Measurements from ENCODE around the gene CDK9.
"Not testable (repeated sequence)": the region's sequence is repeated elsewhere in the genome, so short reads cannot be mapped to it uniquely, and the experiment has no call there.

Gene CDK9

DNA sequence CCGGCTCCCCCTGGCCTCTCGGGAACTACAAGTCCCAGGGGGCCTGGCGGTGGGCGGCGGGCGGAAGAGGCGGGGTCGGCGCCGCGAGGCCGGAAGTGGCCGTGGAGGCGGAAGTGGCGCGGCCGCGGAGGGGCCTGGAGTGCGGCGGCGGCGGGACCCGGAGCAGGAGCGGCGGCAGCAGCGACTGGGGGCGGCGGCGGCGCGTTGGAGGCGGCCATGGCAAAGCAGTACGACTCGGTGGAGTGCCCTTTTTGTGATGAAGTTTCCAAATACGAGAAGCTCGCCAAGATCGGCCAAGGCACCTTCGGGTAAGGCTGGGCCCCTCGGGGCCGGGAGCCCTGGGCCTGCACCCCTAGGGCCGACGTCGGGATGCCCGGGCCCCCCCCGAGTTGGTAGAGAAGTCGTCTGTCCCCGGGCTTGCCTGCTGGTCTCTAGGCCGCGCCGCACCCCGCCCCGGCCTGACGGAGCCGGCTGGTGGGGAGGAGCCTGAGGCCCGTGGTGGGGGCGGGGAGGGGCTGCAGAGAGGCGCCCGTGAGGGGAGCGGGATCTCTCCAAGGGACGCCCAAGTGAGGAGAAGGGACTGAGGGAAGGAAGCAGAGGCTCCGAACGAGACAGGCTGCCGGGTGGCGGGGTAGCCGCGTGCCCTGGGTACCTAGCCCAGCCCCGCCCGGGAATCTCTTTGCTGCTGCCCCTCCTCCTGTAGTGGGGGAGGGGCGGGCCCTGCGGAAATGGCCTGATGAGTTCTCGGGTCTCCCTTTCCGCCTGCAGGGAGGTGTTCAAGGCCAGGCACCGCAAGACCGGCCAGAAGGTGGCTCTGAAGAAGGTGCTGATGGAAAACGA lies at the start of gene CDK9:
TSS of gene CDK9 (plus strand) at position 102 of the 840 bp plus-strand sequence. CDS start at position 217, 115 bp downstream.
- peak; percentile 90 for DNase-seq

DNA sequence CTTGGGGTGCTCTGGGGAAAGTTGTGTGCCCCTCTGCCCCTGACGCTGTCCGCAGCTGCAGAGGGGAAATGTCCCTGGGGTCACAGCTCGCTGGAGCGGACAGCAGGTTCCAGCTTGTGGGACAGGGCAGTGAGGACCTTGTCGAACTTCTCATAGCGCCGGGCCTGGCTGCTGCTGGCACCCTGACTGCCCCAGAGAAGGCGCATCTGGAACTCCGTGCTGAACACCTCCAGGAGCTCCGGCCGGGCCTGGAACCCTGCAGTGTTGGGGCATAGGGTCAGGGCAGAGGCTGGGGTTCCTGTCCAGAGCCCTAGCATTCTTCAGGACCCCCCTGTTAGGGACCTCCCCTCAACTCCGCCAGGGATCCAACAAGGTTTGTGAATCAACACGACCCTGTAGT lies 47.2 kb upstream of the CDK9 start:
- DNase-seq = no peak

- no peak for DNase-seq
These were observed 46.1 kb upstream of the CDK9 start for GRCh38 chr9:127739614-127740330.

GRCh38 chr9:127741831-127742434 lies 43.9 kb upstream of the CDK9 start:
- DNase-seq = no peak

DNA sequence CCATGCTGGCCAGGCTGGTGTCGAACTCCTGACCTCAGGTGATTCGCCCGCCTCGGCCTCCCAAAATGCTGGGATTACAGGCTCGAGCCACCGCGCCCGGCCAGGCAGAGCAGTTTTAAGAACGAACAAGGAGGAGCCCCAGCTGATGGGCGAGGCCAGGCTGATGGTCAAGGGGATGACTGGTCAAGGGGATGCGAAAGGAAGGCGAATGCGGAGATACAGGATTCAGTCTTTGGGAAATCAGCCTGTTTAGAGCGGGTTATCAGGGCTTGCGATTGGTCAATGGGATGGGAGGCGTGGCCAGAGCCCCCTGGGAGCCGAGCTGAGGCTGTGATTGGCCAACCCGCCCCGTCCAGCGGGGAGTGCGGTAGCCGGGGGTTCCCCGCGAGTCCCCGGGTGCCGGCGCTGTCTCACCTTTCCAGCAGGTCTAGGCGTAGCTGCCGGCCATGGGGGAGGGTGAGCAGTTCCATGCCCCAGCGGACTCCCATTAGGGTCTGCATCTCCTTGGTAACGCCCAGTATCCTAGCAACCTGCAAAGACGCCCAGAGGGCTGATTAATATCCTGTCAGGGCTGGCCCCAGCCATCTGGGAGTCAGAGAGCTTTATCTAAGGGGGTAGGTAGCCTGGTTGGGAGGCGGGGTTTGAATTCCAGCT lies 43.3 kb upstream of the CDK9 start:
- no peak for DNase-seq

GRCh38 chr9:127744398-127745110 lies 41.3 kb upstream of the CDK9 start:
- DNase-seq = no peak

DNA sequence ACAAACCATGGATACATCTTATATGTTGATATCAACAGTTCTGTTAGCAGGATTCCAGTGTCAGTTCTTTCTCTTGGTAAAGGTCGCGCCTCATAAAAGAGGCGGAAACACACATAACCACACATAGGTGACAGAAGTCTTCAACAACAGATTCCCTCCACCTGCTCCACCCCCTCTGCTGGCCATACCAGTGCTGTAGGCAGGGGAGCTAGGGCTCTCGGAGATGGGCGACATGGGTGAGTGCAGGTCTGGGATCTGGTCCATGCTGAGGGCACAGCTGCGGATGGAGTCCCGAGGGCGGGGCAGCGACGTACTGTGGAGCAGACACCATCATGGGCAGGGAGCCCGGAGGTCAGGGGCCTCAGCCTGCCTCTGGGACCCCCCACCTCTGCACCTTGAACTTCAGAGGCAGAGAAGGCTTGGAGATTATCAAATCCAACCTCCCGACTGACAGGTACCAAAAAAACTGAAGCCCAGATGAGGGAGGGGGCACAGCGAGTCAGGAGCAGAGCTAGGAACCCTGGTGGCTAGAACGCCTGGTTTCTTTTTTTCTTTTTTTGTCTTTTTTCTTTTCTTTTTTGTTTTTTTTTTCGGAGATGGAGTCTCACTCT lies 38.8 kb upstream of the CDK9 start:
- no peak for DNase-seq

DNA sequence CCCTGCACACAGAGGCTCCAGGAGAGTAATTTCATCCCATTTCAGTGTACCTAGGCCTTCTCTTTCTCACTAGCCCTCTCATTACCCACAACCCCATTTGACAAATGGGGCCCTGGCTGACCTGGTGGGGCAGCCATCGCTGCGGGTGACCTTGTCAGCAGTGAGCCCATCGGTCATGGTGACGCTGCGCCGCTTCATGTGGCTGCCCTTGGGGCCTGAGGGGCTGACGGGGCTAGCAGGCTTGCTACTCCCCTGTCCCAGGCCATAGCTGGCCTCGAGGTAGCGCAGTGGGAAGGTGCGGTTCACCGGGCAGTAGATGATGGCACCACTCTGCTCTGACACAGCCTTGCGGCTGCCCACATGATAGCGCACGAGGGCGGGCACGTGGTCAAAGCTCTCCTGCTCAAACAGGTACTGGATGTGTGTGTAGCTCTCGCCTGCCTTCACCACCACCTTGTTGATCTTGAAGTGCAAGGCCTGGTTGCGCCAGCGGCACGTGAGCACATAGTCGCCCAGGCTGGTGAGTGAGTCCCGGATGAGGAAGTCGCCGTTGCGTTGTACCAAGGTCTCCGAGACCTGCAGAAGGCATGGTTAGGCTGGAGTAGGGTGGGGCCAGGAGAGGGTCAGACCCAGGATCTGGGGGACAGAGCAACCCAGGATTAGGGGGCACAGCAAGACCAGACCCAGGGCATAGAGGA lies 36.6 kb upstream of the CDK9 start:
- DNase-seq = no peak

DNA sequence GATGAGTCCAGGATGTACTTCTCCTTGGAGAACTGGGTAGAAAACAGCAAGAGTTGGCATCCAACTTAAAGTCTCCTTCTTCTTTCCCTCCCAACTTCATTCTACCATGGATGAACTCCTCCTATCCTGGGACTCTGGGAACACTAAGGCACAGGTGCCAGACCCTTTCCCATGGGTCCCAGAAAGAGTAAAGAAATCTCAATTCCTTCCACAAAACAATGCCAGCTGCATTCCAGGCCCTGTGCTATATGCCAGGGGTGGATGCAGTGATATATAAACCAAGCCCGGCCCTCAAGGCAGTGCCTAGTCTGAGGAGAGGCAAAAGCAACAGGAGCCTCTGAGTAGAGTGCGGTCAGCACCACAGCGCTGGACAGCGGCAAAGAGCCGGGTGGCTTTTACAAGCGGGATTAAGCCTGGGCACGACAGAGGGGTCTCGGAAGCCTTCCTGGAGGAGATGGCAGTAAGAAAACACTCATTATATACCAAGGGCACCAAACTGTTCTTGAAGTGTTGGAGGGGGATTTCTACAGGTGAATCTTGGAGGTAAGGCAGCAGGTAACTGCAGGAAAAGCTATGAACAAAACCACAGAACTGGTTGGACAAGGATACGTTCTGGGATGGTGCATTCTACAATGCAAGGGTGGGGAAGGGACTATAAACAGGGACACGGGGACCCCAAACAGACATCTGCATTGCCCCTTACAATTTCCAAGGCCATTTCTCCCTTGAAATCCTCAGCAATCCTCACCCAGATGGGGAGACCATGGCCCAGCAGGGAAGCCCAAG lies 34.4 kb upstream of the CDK9 start:
- no peak for DNase-seq

DNA sequence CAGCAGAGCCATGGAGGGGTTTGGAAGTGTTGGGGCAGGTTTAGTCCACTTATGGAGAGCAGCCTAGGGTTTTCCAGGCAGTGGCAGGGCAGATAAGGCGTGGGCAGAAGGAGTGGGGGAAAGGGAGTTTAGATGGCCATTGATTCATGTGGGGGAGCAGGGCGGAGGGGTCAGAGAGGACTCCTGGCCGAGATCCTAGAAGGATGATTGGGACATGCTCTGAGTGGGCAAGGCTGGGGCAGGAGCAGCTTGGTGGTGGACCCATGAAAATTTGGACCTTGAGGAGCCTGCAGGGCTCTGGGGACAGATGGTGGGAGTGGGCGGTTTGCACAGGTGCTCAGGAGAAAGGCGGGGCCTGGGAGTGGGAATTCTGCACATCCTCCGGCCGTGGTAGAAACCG lies 32.7 kb upstream of the CDK9 start:
- no peak for DNase-seq

DNA sequence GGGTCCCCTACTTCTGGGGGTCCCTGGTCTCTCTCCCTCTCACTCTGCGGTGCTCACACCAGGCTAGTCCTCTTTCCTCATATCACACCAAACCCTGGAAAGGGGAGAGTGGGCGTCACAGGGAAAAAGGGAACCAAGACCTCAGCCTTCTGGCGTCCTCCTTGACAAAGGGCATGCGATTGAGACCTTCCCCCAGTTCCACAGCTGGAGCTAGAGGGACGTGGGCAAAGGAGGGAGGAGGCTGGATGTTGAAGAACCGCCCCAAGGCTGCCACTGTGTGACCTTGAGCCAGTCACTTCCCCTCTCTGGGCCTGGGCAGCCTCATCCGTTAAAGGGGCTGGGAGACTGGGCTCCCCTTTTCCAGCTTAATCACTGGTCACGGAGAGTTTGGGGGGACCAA lies 32.2 kb upstream of the CDK9 start:
- no peak for DNase-seq

DNA sequence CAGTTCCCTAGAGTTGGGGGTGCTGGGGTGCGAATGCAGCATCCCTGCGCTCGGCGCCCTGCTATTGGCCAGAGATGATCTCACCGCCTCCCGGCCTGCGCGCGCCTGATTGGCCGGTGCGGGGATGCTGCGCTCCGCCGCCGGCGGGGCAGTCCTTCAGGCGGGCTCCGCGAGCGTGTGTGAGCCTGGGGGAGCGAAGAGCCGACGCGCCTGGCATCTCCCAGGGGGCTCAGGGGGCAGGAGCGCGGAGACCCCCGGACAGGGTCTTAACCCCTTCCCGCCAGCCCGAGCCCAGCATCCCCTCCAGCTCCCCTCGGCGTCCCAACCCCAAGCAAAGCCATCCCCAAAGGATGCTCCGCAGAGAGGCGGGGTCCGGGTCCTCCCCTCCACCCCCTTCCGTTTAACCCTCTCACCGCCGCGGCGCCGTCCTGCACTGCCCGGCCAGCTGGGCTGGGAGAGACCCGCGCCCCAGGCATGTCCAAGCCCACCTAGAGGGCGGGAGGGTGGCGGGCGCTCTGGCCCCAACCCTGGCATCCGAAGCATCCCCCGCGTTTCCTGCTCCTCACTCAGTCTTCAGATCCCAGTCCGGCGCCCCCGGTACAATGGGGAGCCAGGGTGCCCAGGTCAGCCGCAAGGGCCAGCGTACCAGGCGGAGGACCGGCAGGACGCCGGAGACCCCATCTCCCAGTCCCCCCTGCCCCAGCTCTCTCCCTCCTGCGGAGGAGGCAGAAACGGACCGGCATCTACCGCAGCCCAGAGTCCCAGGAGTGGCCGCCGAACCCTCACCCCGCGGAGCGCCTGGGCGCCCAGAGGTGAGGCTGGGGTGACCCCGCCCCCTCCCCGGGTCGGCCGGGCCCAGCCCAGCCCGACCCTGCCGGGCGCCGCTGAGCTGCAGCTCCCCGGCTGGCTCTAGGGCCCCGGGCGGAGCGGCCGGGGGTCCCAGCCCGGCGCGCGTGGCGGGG lies 31.5 kb upstream of the CDK9 start:
- DNase-seq = no peak

- DNase-seq = no peak
These were observed 30.5 kb upstream of the CDK9 start for GRCh38 chr9:127755061-127756060.

DNA sequence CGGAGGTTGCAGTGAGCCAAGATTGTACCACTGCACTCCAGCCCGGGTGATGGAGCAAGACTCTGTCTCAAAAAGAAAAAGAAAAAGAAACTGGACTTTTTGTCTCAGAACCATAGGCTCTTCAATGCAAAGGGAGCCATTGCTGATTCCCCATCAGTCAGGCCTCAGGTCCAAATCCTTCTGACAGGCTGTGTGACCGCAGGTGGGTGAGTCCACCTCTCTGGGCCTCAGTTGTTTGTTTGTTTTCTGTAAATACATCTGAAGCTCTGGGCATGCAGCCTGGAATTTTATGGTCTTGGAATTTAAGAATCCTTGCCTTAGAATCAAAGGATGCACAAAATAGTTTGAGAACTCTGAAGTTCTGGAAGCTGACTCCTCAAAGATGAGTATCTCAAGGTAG lies 29.6 kb upstream of the CDK9 start:
- no peak for DNase-seq

- DNase-seq = not testable (repeated sequence)
These were observed 29.1 kb upstream of the CDK9 start for GRCh38 chr9:127756776-127757175.

DNA sequence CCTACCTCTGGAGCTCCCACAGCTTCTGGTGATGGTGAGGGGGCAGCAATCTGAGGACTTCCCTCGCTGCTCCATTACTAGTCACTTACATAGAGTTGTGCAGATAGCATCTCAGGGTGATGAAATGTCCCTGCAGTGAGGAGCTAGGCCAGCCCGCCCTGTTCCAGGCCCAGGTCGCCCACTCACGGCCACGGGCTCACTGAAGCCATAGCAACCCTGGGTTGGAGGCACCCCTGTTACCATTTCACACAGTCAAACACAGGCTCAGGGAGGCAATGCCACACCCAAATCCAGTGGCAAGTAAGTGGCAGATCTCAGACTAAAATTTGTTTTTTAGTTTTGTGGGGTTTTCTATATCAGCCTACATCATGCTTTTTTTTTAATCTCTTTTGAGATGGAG lies 27.0 kb upstream of the CDK9 start:
- DNase-seq = no peak

GRCh38 chr9:127761061-127761460 lies 24.8 kb upstream of the CDK9 start:
- DNase-seq = no peak

DNA sequence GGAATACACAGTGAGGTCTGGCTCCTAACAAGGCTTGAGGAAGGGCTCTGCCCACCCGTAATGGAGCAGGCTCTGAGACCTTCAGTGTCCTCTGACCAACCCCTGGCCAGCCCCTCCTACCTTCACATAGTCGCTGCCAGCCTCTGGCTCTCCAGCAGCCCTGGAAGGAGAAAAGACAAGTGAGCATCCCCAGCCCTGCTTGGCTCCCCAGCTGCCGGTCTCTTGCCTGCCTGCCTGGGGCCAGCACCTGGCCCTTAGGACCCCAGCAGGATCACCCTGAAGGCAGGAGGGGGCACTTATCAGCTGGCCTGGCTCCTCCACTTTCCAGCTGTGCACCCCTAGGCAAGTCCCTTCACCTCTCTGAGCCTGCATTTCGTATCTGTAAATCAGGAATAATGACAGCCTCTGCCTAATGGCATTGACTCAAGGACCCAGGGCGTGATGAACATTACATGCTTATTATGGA lies 24.3 kb upstream of the CDK9 start:
- DNase-seq = no peak

All from stimulated activated naive CD4-positive, alpha-beta T cell treated with Interleukin-2 at 50 U/mL for 16 hours (primary cell).